Osteocyte (in vitro differentiated cells): ENCODE measurements around the gene SLC28A1. TPM values are rescaled to one million over a fixed set of nuclear protein-coding genes. Genes with fewer than 3 reads are reported as not detected.

Source experiments
- DNase-seq: peaks from one replicate; pipeline ENCODE4 v3.0.0; 2021; ENCODE audit warnings: mixed read lengths; ENCODE audit not compliant: unreplicated experiment; ENCODE audit errors: extremely low spot score
- H3K27ac Mint-ChIP-seq: one replicate; pipeline ENCODE4 v1.8.0; 2021; ENCODE audit warnings: mild to moderate bottlenecking, mixed read lengths; ENCODE audit not compliant: unreplicated experiment
- H3K27me3 Mint-ChIP-seq: one replicate; pipeline ENCODE4 v1.8.0; 2021; ENCODE audit warnings: mixed read lengths; ENCODE audit not compliant: unreplicated experiment
- H3K36me3 Mint-ChIP-seq: one replicate; pipeline ENCODE4 v1.8.0; 2021; ENCODE audit warnings: mixed read lengths; ENCODE audit not compliant: unreplicated experiment
- H3K4me1 Mint-ChIP-seq: one replicate; pipeline ENCODE4 v1.8.0; 2021; ENCODE audit warnings: mixed read lengths; ENCODE audit not compliant: unreplicated experiment
- H3K4me3 Mint-ChIP-seq: one replicate; pipeline ENCODE4 v1.8.0; 2021; ENCODE audit warnings: mild to moderate bottlenecking, moderate library complexity, mixed read lengths; ENCODE audit not compliant: unreplicated experiment
- H3K9me3 Mint-ChIP-seq: one replicate; pipeline ENCODE4 v1.8.0; 2021; ENCODE audit warnings: mixed read lengths; ENCODE audit not compliant: unreplicated experiment
- CTCF ChIP-seq: fragments of 200-600 bp; sonication (generic); IDR thresholded peaks from 2 replicates; pipeline ENCODE4 v1.5.0; 2021; ENCODE audit warnings: antibody characterized with exemption, mild to moderate bottlenecking, moderate library complexity
- long read RNA-seq: library from polyadenylated mRNA; unstranded; transcript quantifications from one replicate; pipeline ENCODE4 v2.0.0, GENCODE V29; 2021
- total RNA-seq: library from RNA; stranded (reverse); gene quantifications from 2 replicates; pipeline ENCODE4 v1.2.1, GENCODE V29; 2021

SLC28A1 gene, protein sequence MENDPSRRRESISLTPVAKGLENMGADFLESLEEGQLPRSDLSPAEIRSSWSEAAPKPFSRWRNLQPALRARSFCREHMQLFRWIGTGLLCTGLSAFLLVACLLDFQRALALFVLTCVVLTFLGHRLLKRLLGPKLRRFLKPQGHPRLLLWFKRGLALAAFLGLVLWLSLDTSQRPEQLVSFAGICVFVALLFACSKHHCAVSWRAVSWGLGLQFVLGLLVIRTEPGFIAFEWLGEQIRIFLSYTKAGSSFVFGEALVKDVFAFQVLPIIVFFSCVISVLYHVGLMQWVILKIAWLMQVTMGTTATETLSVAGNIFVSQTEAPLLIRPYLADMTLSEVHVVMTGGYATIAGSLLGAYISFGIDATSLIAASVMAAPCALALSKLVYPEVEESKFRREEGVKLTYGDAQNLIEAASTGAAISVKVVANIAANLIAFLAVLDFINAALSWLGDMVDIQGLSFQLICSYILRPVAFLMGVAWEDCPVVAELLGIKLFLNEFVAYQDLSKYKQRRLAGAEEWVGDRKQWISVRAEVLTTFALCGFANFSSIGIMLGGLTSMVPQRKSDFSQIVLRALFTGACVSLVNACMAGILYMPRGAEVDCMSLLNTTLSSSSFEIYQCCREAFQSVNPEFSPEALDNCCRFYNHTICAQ
- not detected in 2 replicates for total RNA-seq
- long read RNA-seq, result 0 reads

DNA sequence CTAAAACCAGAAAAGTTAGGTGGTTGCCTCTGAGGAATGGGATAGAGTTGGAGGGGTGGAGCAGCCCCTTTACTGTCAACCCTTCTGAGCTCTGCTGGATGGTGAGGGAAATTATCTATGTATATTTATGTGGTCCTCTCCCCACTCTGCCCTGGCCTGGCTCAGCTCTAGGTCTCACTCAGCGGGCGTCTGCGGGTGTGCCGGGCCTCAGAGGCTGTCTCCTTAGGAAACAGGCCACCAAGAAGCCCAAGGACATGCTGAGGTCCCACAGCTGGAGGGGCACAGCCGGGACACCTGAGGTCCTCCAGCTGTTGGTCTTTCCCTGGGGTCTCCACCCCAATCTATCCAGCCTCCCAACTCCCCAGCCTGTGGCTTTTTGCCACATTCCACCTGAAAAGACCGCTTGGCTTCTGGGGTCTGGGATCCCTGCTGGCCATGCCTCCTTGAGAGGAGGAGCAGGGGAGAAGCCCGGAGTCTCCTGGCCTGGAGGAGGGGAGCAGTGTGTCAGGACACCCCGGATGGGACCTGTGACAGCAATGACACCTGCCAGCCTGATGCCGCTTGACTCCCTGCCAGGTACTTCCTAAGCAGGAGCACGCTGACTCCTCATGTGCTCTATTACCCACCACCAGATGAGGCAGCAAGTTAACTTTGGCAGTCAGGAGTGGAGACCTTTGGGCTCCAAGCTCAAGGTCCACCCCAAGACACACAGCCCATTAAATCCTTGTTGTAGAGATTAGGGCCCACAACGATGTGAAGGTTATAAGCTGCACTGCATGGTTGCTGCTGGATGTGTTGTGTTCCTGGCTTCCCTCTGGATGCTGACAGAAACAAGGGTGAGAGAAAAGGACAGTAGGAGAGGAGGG, at the start of gene SLC28A1:
TSS of gene SLC28A1 (plus strand) at position 747 of the 866 bp plus-strand sequence. CDS start 3,099 bp downstream, outside the sequence.
- Mint-ChIP-seq H3K27ac (no peak within 1 kb of the TSS), H3K36me3 (no peaks in the 10 kb centered on the region), H3K9me3 (no peaks in the 10 kb centered on the region), H3K4me3 (no peak within 1 kb of the TSS), H3K27me3 (peaks cover 8% of the 10 kb centered on the region), H3K4me1 (peaks cover 2% of the 10 kb centered on the region)
- TF ChIP-seq CTCF, result no peak
- DNase-seq, result no peak

DNA sequence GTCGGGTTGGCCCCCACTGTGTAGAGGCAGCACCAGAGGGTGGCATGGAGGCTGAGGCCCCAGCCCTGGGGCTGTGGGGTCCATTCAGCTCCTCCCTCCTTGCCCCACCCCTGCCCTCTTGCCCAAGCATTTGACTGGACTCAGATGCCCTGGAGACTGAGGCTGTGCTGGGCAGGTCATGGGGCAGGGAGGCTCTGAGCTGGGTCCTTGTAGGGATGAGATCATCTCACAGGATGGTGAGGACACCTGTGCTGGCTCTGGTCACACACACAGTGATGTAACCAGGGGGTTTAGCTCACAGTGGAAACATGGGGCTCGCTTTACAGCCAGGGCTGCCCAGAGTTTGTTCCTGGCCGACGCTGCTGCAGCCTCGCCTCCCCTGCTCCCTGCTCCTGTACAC, 49.5 kb upstream of the SLC28A1 start:
- Mint-ChIP-seq H3K27me3 (peaks cover 30% of the 10 kb centered on the region), H3K4me1 (peaks cover 6% of the 10 kb centered on the region), H3K36me3 (no peaks in the 10 kb centered on the region), H3K4me3 (no peak overlapping the region), H3K9me3 (no peaks in the 10 kb centered on the region), H3K27ac (no peak overlapping the region)
- TF ChIP-seq CTCF, result no peak
- no peak for DNase-seq

- Mint-ChIP-seq H3K9me3 (no peaks in the 10 kb centered on the region), H3K27ac (no peak overlapping the region), H3K4me1 (peaks cover 12% of the 10 kb centered on the region), H3K27me3 (peaks cover 29% of the 10 kb centered on the region), H3K4me3 (no peak overlapping the region), H3K36me3 (no peaks in the 10 kb centered on the region)
- no peak for TF ChIP-seq CTCF
- no peak for DNase-seq
Observed at GRCh38 chr15:84835661-84836337, 48.7 kb upstream of the SLC28A1 start.

DNA sequence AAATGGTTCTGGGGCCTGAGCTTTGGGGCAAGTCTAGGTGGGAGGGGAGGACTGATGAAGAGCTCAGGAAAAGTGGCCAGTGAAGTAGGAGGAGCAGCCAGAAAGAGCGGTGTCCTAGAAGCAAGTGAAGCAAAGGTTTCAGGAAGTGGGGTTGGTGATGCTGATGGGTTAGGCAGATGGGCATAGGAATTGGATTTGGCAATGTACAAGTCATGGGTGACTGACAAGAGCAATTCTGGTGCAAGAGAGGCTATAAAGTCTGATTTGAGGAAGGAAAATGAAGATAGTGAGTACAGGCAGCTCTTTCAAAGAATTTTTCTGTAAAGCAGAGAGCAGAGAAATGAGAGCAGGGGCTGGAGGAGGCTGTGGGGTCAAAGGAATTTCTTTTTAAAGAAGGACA, 47.6 kb upstream of the SLC28A1 start:
- H3K4me1 Mint-ChIP-seq, result peaks cover 21% of the 10 kb centered on the region
- H3K36me3 Mint-ChIP-seq, result no peaks in the 10 kb centered on the region
- no peaks in the 10 kb centered on the region for H3K9me3 Mint-ChIP-seq
- peaks cover 24% of the 10 kb centered on the region for H3K27me3 Mint-ChIP-seq
- no peak overlapping the region for H3K27ac Mint-ChIP-seq
- TF ChIP-seq CTCF, result no peak
- DNase-seq, result no peak
- H3K4me3 Mint-ChIP-seq, result no peak overlapping the region
